Left lung (tissue), 10 donors: ENCODE measurements around the gene RTL9. TPM values are rescaled to one million over a fixed set of nuclear protein-coding genes. Genes with fewer than 3 reads are reported as not detected.

ENCODE experiments used
- ATAC-seq: fragments of 200-7000 bp; cut with Tn5 transposase; one replicate; pipeline ENCODE4 v1.9.1; 2020; ENCODE audit warnings: moderate library complexity
- DNase-seq, 4 donors: peaks; one replicate each; pipeline ENCODE4 v3.0.0-alpha.2; 2013 to 2020
- H3K27ac ChIP-seq, 2 donors: fragments of 200-600 bp; sonication (generic) in 1 of 2; one replicate each; pipeline versions ENCODE4 v1.5.0 to v1.8.0; 2020 to 2021
- H3K27me3 ChIP-seq, 2 donors: fragments of 200-600 bp; sonication (generic) in 1 of 2; one replicate each; pipeline versions ENCODE4 v1.5.0 to v1.8.0; 2020 to 2021
- H3K36me3 ChIP-seq, 2 donors: fragments of 200-600 bp; sonication (generic) in 1 of 2; one replicate each; pipeline versions ENCODE4 v1.5.0 to v1.8.0; 2020 to 2021
- H3K4me1 ChIP-seq, 2 donors: fragments of 200-600 bp; one replicate each; pipeline ENCODE4 v1.8.0; 2021
- H3K4me3 ChIP-seq, 2 donors: fragments of 200-600 bp; sonication (generic) in 1 of 2; one replicate each; pipeline versions ENCODE4 v1.5.0 to v1.8.0; 2020 to 2021; ENCODE audit warnings: mild to moderate bottlenecking in 1 of 2
- H3K9me3 ChIP-seq, 2 donors: fragments of 200-600 bp; sonication (generic) in 1 of 2; one replicate each; pipeline versions ENCODE4 v1.5.0 to v1.8.0; 2020 to 2021
- CTCF ChIP-seq, 2 donors: fragments of 200-600 bp; sonication (generic) in 1 of 2; IDR thresholded peaks; one replicate each; pipeline versions ENCODE4 v1.5.0 to v1.8.0; 2021; ENCODE audit warnings: antibody characterized with exemption in 2 of 2
- intact Hi-C, 2 donors: fragments of 100-400 bp; cut with DNase I; formaldehyde crosslinking; loops; one replicate each; pipeline versions ENCODE4 v1.11.2 to v1.14.2; 2022
- polyA plus RNA-seq, 6 donors: library from polyadenylated mRNA; unstranded; fragments of 120-200 nt; gene quantifications; one replicate each; pipeline ENCODE4 v1.2.1, GENCODE V29; 2013; ENCODE audit not compliant: insufficient read length in 6 of 6
- total RNA-seq, 2 donors: library from RNA; stranded (reverse); fragmentation: NEBNext Ultra II Directional; extraction: Animal tissue kit (Norgen Biotek cat#: 25700); gene quantifications; one replicate each; pipeline ENCODE4 v1.2.1, GENCODE V29; 2021
- donor health status: DM: no; HTN: yes; CAD: no.
- donor health status: DM: no; HTN: no; CAD: no.

RTL9 gene
- total and polyA plus RNA-seq, 8 donors, result 0.24 to 0.70 (median 0.44) TPM

- DNase-seq, result no peak
- H3K4me3 ChIP-seq, result no peak overlapping the region
- no peak for TF ChIP-seq CTCF (IDR thresholded peaks at IDR 0.05)
- intact Hi-C loops, result no loop called here
- no peak for ATAC-seq
- no peaks in the 10 kb centered on the region for H3K36me3 ChIP-seq
- H3K27ac ChIP-seq, result no peak overlapping the region
- no peaks in the 10 kb centered on the region for H3K9me3 ChIP-seq
- peaks cover 0 to 13% of the 10 kb centered on the region in 2 donors for H3K27me3 ChIP-seq
- no peaks in the 10 kb centered on the region for H3K4me1 ChIP-seq
These were observed 32.4 kb downstream of the RTL9 start for GRCh38 chrX:110391086-110391485.

GRCh38 chrX:110394651-110395050 is 36.0 kb downstream of the RTL9 start:
- no peak for TF ChIP-seq CTCF (IDR thresholded peaks at IDR 0.05)
- Histone ChIP-seq H3K4me3 (no peak overlapping the region), H3K4me1 (no peaks in the 10 kb centered on the region), H3K27ac (no peak overlapping the region), H3K9me3 (no peaks in the 10 kb centered on the region), H3K27me3 (peaks cover 0 to 7% of the 10 kb centered on the region in 2 donors), H3K36me3 (no peaks in the 10 kb centered on the region)
- ATAC-seq (no peak), DNase-seq (no peak)
- intact Hi-C loops, result no loop called here

GRCh38 chrX:110395877-110396276 is 37.2 kb downstream of the RTL9 start:
- Histone ChIP-seq H3K36me3 (no peaks in the 10 kb centered on the region), H3K4me3 (no peak overlapping the region), H3K27me3 (peaks cover 0 to 7% of the 10 kb centered on the region in 2 donors), H3K9me3 (no peaks in the 10 kb centered on the region), H3K27ac (no peak overlapping the region), H3K4me1 (no peaks in the 10 kb centered on the region)
- TF ChIP-seq CTCF (IDR thresholded peaks at IDR 0.05), result no peak
- DNase-seq (no peak), ATAC-seq (no peak)
- intact Hi-C loops, result no loop called here

GRCh38 chrX:110396735-110397134 is 38.1 kb downstream of the RTL9 start:
- no peak for ATAC-seq
- H3K36me3 ChIP-seq, result no peaks in the 10 kb centered on the region
- H3K9me3 ChIP-seq, result no peaks in the 10 kb centered on the region
- no peak overlapping the region for H3K27ac ChIP-seq
- intact Hi-C loops, result no loop called here
- no peaks in the 10 kb centered on the region for H3K4me1 ChIP-seq
- peaks cover 0 to 7% of the 10 kb centered on the region in 2 donors for H3K27me3 ChIP-seq
- no peak for DNase-seq
- TF ChIP-seq CTCF (IDR thresholded peaks at IDR 0.05), result no peak
- no peak overlapping the region for H3K4me3 ChIP-seq

GRCh38 chrX:110397339-110397738 is 38.7 kb downstream of the RTL9 start:
- no peaks in the 10 kb centered on the region for H3K9me3 ChIP-seq
- intact Hi-C loops, result no loop called here
- H3K27me3 ChIP-seq, result peaks cover 0 to 7% of the 10 kb centered on the region in 2 donors
- H3K4me1 ChIP-seq, result no peaks in the 10 kb centered on the region
- no peak for TF ChIP-seq CTCF (IDR thresholded peaks at IDR 0.05)
- DNase-seq (no peak), ATAC-seq (no peak)
- H3K4me3 ChIP-seq, result no peak overlapping the region
- H3K36me3 ChIP-seq, result no peaks in the 10 kb centered on the region
- no peak overlapping the region for H3K27ac ChIP-seq
